PC-9 (cell line): ENCODE data around the gene PDE1C.

Source experiments
- CTCF ChIP-seq: fragments of 200-600 bp; sonication (generic); conservative IDR thresholded peaks from 2 replicates; pipeline ENCODE4 v1.6.1; 2017; ENCODE audit warnings: mixed run types, antibody characterized with exemption, mild to moderate bottlenecking, moderate library complexity
- EZH2 ChIP-seq: fragments of 200-600 bp; sonication (generic); IDR thresholded peaks from 2 replicates; pipeline ENCODE4 v1.8.0; 2017; ENCODE audit warnings: antibody characterized with exemption, low read depth

GRCh38 chr7:31974351-31974750 lies 95.9 kb downstream of the PDE1C start:
- TF ChIP-seq CTCF (no peak), EZH2 (no peak)
